ENCODE results near the gene CAPN3.
"Not testable (repeated sequence)": the region's sequence is repeated elsewhere in the genome, so short reads cannot be mapped to it uniquely, and the experiment has no call there.

Gene CAPN3

DNA sequence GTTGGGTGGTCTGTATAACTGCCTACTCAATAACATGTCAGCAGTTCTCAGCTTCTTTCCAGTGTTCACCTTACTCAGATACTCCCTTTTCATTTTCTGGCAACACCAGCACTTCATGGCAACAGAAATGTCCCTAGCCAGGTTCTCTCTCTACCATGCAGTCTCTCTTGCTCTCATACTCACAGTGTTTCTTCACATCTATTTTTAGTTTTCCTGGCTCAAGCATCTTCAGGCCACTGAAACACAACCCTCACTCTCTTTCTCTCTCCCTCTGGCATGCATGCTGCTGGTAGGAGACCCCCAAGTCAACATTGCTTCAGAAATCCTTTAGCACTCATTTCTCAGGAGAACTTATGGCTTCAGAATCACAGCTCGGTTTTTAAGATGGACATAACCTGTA lies at the start of gene CAPN3:
Gene CAPN3, plus strand, starts transcription at position 253 of the 400 bp plus-strand sequence. CDS start 305 bp downstream, outside the sequence.
- no peak for DNase-seq

DNA sequence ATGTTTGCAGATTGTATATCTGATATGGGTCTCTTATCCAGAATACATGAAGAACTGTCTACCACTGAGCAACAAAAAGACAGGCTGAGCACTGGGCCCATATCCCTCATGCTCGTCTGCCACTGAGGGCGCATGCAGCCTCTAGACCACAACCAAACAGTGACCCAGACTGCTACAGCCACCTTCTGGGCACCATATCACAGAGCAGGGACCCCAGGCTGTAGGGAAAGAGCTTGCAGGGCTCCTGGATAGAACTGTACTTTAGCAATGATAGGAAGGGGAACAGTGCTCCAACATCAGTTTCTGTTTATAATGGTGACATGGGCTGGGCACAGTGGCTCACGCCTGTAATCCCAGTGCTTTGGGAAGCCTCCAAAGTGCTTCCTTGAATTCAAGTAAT lies 45.8 kb upstream of the CAPN3 start:
- DNase-seq: no peak

DNA sequence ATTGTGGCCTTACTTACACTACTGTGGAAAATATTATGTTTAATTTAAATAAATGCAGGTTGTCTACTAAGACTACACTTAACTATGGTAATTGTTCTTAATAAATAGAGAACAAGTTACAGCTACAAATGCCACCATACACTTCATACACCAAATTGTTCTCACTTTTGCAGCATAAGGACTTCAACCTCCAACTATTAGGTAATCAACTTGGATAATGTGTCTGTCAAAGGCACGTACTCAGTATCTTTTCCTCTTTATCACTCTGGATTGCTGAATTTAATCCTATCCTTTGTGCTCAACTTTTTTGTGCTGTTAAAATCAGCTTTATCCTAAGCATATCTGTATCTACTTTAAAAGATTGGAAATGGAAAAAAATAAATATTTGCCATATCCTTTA lies 44.5 kb upstream of the CAPN3 start:
- DNase-seq: no peak

DNA sequence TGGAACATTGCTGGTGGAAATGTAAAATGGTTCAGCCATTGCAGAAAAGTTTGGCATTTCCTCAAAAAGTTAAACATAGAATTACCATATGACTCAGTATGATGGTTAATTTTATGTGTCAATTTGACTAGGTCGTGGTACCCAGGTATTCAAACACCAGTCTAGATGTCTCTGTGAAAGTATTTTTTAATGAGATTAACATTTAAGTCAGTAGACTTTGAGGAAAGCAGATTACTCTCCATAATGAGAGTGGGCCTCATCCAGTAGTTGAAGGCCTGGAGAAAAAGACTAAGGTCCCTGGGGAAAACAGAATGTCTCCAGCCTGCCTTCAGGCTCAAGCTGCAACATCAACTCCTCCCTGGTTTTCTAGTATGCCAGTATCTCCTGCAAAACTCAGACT lies 43.8 kb upstream of the CAPN3 start:
- DNase-seq: no peak

DNA sequence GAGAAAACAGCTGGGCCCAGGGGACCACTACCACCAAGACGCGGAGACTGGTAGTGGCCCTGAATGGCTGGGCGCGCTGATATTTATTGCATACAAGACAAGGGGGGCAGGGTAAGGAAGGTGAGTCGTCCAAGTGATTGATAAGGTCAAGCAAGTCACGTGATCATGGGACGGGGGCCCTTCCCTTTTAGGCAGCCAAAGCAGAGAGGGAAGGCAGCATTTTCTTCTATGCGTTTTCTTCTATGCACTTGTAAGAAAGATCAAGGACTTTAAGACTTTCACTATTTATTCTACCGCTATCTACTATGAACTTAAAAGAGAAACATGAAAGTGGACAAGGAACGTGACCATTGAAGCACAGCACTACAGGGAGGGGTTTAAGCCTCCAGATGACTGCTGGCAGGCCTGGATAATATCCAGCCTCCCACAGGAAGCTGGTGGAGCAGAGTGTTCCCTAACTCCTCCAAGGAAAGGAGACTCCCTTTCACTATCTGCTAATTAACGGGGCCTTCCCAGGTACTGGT lies 43.0 kb upstream of the CAPN3 start:
- not testable (repeated sequence) for DNase-seq

DNA sequence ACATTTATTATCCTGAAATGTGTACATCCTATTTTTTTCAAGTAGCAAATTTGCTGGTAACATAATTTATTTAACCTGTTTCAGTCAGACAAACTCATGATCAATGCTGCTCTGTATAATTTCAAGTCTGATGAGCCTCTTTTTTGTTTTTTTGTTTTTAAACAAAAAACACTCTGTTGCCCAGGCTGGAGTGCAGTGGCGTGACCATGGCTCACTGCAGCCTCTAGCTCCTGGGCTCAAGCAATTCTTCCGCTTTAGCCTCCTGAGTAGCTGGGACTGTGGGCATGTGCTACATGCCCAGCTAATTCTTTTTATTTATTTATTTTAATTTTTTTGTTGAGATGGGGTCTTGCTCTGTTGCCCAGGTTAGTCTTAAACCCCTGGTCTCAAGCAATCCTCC lies 40.1 kb upstream of the CAPN3 start:
- no peak for DNase-seq

DNA sequence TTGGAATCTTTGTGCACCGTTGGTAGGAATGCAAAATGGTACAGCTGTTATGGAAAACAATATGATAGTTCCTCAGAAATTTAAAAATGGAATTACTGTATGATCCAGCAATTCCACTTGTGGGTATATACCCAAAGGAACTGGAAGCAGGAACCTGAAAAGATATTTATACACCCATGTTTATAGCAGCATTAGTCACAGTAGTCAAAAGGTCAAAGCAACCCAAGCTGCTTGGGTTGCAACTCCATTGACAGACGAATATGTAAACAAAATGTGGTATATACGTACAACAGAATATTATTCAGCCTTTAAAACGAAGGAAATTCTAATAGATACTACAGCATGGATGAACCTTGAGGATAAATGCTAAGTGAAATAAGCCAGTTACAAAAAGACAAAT lies 35.0 kb upstream of the CAPN3 start:
- no peak for DNase-seq

DNA sequence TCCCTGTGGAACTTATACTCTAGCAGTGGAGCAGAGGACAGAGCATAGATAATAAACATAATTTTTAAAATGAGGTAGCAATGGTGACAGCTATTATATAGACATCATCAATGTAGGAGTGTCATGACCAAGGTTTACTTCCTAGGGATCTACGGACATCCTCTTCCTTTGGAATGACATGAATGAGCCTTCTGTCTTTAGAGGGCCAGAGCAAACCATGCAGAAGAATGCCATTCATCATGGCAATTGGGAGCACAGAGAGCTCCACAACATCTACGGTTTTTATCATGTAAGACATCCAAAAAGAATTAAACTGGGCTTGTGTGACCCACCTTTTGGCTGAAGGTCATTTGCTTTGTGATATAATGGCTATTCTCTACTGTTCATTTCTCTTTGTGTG lies 30.1 kb upstream of the CAPN3 start:
- DNase-seq: no peak

DNA sequence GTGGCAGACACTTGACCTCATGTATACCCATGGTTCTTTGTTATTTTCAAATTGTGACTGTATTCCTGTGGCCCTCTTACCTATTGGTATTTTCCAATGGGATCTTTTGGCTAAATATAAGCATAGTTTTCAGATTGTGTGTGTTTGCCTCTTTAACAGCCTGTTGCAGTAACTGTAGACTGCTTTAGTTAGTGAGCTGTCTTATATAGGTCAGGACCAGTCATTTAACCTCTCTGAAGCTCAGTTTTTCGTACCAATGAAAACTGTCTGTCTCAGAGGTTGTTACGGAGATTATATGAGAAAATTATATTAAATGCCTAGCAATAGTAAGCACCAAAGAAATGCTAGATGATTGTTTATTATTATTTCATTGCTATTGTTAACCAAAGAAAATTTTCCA lies 29.3 kb upstream of the CAPN3 start:
- DNase-seq: no peak

DNA sequence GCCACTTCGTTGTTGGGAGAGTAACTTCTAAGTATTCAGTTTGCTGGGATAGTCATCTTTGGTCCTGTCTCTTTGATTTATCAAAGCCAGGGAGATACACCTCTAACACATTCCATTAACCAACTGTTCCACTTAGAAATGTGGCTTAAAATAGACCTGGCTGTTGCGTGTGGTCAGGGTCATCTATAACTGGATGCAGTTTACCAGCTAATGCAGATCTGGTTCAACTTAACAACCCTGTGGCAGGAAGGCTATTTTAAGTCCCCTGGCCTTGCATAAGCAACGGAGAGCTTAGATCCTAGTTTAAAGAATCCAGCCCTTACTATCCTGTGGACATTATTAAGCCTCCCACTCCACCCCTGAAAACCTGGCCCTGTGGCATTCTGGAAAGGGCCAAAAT lies 28.1 kb upstream of the CAPN3 start:
- DNase-seq: no peak

DNA sequence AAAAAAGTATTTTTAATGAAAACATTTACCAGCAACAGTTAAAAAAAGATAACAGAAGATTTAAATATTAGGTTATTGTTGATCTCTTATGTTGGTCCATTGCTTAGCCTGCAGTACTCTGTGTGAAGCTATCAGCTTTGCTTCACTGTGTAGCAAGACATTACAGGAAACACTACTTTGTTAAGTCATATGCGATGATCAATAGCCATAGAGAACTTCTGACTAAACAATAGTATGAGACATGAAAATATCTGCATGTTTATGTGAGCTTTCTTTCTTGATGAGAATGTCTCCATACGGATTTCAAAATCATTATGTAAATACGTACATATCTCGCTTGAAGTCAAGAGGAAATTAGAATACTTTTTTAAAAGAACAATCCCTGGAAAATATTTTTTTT lies 27.0 kb upstream of the CAPN3 start:
- DNase-seq: no peak

DNA sequence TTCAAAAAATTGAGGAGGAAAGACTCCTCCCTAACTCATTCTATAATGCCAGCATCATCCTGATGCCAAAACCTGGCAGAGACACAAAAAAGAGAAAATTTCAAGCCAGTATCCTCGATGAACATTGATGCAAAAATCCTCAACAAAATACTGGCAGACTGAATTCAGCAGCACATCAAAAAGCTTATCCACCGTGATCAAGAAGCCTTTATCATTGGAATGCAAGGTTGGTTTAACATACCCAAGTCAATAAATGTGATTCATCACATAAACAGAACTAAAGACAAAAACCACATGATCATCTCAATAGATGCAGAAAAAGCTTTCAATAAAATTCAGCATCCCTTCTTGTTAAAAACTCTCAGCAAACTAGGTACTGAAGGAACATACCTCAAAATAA lies 24.2 kb upstream of the CAPN3 start:
- DNase-seq: no peak

DNA sequence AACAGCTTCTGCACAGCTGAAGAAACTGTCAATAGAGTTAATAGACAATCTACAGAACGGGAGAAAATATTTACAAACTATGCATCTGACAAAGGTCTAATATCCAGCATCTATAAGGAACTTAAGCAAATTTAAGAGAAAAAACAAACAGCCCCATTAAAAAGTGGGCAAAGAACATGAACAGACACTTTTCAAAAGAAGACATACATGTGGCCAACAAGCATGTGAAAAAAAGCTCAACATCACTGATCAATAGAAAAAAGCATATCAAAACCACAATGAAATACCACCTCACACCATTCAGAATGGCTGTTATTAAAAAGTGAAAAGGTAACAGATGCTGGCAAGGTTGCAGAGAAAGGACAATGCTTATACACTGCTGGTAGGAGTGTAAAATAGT lies 22.7 kb upstream of the CAPN3 start:
- DNase-seq: not testable (repeated sequence)

DNA sequence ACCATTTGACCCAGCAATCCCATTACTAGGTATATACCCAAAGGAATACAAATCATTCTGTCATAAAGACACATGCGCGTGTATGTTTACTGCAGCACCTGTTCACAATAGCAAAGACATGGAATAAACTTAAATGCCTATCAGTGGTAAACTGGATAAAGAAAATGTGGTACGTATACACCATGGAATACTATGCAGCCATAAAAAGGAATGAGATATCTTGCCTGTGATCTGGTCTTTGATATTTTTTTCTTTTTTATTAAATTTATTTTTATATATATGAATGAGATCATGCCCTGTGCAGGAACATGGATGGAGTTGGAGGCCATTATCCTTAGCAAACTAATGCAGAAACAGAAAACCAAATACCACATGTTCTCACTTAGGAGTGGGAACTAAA lies 22.2 kb upstream of the CAPN3 start:
- not testable (repeated sequence) for DNase-seq

DNA sequence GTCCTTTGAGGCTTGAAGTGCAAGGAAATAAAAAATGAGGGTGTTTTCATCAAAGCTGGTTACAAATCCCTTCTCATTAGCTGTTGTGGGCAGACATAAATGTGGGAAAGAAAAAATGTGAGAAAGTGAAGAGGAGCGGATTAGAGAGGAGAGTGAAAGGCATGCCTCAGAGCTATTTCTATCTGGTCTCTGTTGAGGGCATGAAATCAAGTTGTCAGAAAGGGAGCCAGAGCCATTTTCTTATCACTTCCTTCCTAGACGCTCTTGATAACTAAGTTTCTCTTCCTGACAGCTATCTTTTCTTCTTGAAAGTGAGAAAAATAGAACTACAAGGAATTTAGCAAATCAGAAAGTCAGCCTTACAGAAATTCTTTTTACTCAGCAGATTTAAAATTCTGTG lies 20.8 kb upstream of the CAPN3 start:
- DNase-seq: no peak

DNA sequence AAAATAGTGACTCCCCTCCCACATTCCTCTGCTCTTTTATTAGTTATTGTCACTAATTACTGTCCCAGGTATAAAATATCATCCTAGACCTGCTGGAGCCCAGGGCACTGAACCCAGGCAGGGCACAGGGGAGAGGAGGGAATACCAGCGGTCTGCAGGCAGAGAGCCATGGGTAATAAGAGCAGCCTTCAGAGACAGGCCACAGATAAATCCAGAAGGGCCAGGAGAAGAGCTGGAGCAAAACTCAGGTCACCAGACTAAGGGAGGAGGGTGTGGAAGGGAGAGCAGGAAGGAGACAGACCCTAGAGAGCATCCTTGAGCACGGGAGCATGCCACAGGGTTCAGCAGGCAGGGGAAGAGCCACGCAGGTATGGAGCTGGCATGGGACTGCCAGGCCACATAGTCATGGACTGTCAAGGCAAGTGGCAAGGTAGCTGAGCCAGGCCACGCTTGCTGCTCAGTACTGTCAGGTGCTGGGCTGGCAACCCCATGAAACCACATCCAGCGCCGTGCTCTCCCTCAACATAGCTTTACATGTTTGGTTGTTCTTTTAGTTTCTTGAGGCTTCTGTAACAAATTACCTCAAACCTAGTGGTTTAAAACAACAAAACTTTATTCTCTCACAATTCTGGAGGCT lies 15.6 kb upstream of the CAPN3 start:
- no peak for DNase-seq

DNA sequence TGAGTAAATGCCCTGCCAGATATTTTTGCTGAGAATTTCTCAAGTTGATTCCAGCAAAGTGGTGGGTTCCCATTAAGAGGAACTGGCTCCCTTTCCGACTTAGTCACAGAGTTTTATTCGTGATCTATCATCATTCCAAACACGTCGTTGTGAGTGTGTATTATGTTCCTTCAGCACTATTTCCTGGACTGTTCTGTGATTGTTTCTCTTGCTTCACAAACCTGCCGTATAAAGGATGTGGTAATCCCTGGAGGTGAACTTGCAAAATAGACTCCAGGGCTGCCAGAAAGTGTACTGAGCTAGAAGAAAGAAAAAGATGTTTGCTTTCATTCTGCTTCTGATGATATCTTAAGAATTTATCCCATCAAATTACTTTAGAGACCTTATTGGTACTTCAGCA lies 14.5 kb upstream of the CAPN3 start:
- no peak for DNase-seq

DNA sequence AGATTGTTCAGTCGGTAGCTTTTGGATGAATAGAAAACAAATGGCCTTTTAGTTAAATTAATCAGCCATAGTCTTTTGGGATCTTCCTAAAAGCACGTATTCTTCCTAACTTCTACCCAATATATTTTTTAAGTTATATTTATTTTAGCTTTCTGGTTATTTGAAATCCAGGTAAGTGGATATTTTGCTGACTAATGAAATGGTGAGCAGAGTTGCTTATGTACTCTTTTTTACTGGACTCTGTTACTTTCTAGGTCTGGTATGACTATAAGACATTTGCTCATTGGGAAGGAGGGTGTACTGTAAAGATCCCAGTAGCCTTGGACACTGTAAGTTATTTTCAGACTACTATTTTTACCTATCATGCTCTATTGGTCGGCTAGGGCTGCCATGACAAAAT lies 13.8 kb upstream of the CAPN3 start:
- DNase-seq: no peak

DNA sequence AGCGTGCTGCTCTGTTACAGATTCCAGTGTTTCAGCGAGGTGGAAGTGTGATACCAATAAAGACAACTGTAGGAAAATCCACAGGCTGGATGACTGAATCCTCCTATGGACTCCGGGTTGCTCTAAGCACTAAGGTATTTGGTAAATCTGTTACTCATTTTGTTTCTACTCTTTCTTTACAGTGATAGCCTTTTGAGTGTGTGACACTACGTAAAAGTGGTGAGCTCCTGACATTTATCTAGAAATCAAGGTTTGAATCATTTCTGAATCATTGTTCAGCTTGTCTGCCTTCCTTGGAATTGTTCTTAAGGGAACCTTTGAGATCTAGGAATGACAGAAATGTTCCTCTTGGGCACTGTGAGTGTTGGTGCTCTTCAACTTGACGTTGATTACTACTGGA lies 11.2 kb upstream of the CAPN3 start:
- no peak for DNase-seq

DNA sequence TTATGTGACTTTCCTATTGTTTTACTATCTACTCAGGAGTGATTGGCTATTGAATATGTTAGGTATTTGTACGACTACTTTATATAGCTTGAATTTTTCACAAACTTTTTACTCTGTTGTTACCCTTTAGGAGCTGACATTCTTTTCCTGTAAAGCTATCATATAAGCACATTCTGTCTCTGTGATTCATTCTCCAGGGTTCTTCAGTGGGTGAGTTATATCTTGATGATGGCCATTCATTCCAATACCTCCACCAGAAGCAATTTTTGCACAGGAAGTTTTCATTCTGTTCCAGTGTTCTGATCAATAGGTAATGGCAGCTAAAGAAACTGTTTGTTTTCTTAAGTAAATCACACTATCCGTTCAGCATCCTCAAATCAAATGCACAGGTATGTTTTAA lies 10.1 kb upstream of the CAPN3 start:
- DNase-seq: no peak

DNA sequence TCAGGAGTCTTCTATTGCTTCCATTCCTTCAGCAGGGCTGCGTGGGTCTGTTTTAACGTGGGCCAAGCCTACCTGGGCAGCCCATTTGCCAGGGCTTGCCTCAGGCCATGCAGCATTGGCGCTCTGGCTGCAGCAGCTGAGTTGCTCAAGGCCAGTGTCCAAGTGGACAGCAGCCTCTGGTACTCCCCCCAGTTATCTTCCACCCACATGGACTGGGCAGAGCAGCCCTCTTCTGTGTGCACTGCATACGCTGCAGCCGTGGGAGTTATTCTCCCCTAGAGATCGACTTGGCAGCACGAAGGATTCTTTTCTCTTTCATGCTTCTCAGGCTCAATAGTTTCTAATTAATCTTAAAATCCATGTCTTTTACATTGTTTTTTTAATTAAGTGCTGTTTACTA lies 6.9 kb upstream of the CAPN3 start:
- DNase-seq: no peak

DNA sequence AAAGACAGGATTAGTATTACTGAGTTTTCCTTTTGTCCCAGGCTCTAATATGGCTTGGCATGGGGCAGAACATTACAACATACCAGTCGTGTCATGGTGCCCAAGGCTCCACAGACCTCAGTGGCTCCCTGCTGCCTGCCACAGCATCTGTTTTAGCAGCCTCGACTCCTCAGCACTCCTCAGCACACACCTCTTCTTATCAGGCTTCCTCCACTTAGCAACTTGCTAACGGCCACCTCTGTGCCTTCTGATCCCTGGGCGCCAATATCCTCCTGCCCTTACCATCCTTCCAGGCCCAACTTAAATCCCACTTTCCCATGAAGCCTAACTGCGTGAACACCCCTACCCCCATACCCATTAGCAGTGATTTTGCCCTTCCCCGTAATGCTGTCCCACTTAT lies 6.2 kb upstream of the CAPN3 start:
- DNase-seq: no peak

DNA sequence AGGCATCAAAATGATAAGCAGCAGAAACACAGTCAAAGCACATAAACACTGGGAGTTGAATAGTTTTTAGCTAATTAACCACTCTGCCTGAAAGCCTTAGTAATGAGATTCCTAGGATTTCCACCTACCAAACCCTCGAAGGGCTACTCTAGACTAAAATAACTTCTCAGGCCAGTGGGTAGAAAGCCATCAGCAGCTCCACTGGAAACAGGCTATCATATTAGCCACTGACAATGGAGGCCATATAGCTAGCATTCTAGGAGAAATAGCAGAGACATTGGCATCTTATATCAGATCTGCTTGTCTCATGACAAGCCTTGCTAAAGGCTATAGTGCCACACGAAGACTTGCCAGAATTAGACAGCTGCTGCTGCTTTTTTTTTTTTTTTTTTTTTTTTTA lies 4.5 kb upstream of the CAPN3 start:
- DNase-seq: no peak

DNA sequence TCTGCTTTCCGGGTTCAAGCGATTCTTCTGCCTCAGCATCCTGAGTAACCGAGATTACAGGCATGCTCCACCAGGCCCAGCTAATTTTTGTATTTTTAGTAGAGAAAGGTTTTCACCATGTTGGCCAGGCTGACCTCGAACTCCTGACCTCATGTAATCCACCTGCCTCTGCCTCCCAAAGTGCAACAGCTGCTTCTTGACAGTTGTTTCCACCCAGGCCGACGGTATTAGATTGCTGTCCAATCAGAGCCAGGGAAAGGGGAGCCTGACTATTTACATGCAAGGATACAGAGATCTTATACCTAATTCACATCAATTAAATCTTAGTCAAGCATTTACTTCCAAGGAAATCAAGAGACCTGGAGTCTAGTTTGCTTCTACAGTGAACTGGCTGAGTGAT lies 4.0 kb upstream of the CAPN3 start:
- DNase-seq: no peak

DNA sequence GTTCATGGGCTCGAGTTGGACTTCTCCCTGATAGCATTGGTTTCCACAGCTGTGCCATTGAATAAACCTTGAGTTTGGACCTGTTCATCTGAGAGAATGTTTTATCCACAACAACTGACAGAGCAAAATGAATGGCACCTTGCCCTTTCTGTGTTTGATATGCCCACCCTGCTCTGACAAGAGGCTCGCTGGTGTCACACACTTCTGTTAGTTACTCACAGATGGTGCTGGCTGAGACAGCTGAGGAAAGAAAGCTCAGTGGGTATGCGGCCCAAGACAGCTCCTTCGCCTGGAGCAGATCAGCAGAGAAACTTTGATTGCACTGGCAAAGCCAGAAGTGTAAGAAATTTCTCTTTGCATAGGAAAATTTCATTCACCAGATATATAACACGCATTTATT lies 2.5 kb upstream of the CAPN3 start:
- no peak for DNase-seq

DNA sequence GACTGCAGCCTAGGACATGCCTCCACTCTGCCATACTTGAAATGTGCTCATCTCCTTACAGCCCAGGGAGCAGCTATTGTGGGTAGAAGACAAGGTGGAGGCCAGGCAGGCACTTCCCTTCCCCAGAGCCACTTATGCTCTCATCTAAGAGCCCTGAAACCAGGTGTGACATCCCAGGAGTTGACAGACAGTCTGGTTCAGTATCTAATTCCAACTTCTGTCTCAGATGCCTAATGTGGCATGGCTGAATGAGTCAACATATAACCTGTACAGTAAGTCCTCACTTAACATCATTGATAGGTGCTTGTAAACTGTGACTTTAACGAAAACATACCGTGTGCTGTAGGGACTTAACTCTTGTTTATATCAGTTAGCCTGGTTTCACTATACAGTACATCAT lies 1.2 kb upstream of the CAPN3 start:
- DNase-seq: no peak
